ENCODE measurements around the gene BDNF. TPM values are rescaled to one million over a fixed set of nuclear protein-coding genes. Genes with fewer than 3 reads are reported as not detected.

Gene BDNF
- total RNA-seq, 1 donor from 2014 or later = 0.25 TPM

GRCh38 chr11:27626269-27626937 is 73.9 kb downstream of the BDNF start:
- Histone ChIP-seq H3K27ac (no peak overlapping the region), H3K9me3 (no peaks in the 10 kb centered on the region), H3K4me1 (no peaks in the 10 kb centered on the region), H3K27me3 (no peaks in the 10 kb centered on the region), H3K36me3 (no peaks in the 10 kb centered on the region), H3K4me3 (no peak overlapping the region)
- intact Hi-C loops (cut with DNase I) = no loop called here
- TF ChIP-seq POLR2AphosphoS5 (IDR thresholded peaks at IDR 0.05; ENCODE audit: insufficient read depth in 1 of 2, low read depth in 1 of 2) = no peak
- TF ChIP-seq CTCF (IDR thresholded peaks at IDR 0.05) = no peak
- TF ChIP-seq POLR2A (IDR thresholded peaks at IDR 0.05) = no peak
- DNase-seq (ENCODE audit: extremely low spot score in 2 of 2) = no peak

- Histone ChIP-seq H3K9me3 (no peaks in the 10 kb centered on the region), H3K36me3 (no peaks in the 10 kb centered on the region), H3K27me3 (no peaks in the 10 kb centered on the region), H3K4me3 (no peak overlapping the region), H3K4me1 (no peaks in the 10 kb centered on the region), H3K27ac (no peak overlapping the region)
- intact Hi-C loops (cut with DNase I) = no loop called here
- TF ChIP-seq POLR2AphosphoS5 (IDR thresholded peaks at IDR 0.05; ENCODE audit: insufficient read depth in 1 of 2, low read depth in 1 of 2) = no peak
- no peak for TF ChIP-seq POLR2A (IDR thresholded peaks at IDR 0.05)
- TF ChIP-seq CTCF (IDR thresholded peaks at IDR 0.05) = no peak
- no peak for DNase-seq (ENCODE audit: extremely low spot score in 2 of 2)
These were observed 74.8 kb downstream of the BDNF start for GRCh38 chr11:27625347-27625912.

DNA sequence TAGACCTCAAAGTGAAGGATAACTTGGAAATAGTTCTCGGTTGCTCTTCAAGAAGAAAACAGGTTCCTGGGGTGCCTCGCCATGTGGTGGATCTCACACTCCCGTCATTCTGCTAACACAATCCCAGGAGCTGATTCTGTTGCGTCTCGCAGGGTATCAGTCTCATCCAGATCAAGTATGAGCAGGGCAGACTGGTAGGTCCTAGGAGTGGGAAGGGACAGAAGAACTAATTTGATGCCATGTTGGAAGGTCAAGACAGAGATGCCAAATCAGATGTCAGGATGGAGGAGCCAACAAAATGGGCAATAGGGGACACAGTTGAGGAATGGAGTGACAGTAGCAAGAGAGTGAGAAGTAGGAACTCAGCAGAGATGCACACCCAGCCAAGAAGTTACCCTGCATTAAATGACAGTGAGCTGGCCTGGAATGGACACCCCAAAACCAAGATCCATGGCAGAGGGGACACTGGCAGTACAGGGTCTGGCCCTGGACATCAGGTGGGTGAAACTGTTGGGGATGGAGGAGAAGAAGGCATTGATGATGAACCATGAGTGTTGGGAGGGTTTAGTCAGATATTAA is 76.2 kb downstream of the BDNF start:
- Histone ChIP-seq H3K27me3 (no peaks in the 10 kb centered on the region), H3K4me1 (no peaks in the 10 kb centered on the region), H3K4me3 (no peak overlapping the region), H3K9me3 (no peaks in the 10 kb centered on the region), H3K27ac (no peak overlapping the region), H3K36me3 (no peaks in the 10 kb centered on the region)
- DNase-seq (ENCODE audit: extremely low spot score in 2 of 2) = no peak
- intact Hi-C loops (cut with DNase I) = no loop called here
- TF ChIP-seq CTCF (IDR thresholded peaks at IDR 0.05) (no peak), POLR2A (IDR thresholded peaks at IDR 0.05) (no peak), POLR2AphosphoS5 (IDR thresholded peaks at IDR 0.05; ENCODE audit: insufficient read depth in 1 of 2, low read depth in 1 of 2) (no peak)

DNA sequence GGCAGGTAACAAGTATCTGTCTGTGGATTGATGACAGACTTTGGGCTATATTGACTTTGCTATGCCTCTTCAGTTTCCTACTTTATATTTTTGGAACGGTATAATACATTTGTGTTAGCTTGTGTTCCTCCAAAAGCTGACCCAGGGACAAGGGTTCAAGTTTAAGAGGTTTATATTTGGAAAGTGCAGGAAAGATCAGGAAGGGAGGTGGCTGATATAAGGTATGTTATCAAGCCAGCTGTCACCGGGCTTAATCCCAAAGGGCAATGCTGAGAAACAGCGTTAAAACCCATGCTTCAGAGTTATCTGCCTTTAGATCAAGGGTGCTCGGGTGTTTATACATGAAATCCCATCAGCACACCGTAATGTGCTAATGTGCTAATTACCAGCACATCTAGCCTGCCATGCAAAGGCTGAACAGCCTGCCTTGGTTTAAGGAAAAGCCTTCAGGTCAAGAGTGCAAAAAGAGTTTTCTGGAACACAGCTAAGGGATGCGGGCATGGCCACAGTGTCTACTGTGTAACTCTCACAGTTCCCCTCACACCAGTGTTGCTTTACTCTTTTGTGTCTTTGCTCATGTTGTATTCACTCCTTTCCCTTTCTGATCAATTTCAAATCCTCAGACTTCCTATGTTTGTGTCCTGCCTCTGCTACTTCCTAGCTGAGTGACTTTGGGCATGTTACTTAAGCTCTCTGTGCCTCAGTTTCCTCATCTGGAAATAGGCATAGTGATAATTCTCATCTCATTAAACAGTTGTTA is 77.5 kb downstream of the BDNF start:
- no peak overlapping the region for H3K4me3 ChIP-seq
- intact Hi-C loops (cut with DNase I) = no loop called here
- H3K27me3 ChIP-seq = no peaks in the 10 kb centered on the region
- no peaks in the 10 kb centered on the region for H3K4me1 ChIP-seq
- H3K9me3 ChIP-seq = no peaks in the 10 kb centered on the region
- TF ChIP-seq CTCF (IDR thresholded peaks at IDR 0.05) = no peak
- no peak for TF ChIP-seq POLR2A (IDR thresholded peaks at IDR 0.05)
- no peak for TF ChIP-seq POLR2AphosphoS5 (IDR thresholded peaks at IDR 0.05; ENCODE audit: insufficient read depth in 1 of 2, low read depth in 1 of 2)
- no peaks in the 10 kb centered on the region for H3K36me3 ChIP-seq
- no peak overlapping the region for H3K27ac ChIP-seq
- DNase-seq (ENCODE audit: extremely low spot score in 2 of 2) = no peak
